Measurements from ENCODE around the gene DPY19L1. TPM values are rescaled to one million over a fixed set of nuclear protein-coding genes. Genes with fewer than 3 reads are reported as not detected.
"Not testable (repeated sequence)": the region's sequence is repeated elsewhere in the genome, so short reads cannot be mapped to it uniquely, and the experiment has no call there.

The DPY19L1 gene
- total RNA-seq, 4 donors from 2014 or later = 3.8 to 7.3 (median 5.0) TPM

DNA sequence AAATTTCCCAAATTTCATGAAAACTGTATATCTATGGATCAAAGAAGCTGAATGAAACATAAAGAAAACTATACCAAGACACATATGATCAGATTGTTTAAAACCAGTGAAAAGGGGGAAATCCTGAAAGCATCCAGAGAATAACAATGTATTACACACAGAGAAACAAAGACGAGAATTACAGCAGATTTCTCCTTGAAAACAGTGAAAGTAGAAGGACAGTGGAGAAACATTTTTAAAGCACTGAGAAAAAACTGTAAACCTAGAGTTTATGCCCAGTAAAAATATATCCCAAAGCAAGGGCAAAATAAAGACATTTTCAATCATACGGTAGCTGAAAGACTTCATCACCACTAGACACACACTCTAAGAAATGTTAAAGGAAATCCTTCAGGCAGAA is 121.0 kb downstream of the DPY19L1 start:
- WGBS, 2 donors = 94 to 95% methylated on average over 2 of the region's 2 CpGs
- intact Hi-C loops (cut with DNase I; ENCODE audit: low total_unique reads) = no loop called here
- TF ChIP-seq, protein P1, sequence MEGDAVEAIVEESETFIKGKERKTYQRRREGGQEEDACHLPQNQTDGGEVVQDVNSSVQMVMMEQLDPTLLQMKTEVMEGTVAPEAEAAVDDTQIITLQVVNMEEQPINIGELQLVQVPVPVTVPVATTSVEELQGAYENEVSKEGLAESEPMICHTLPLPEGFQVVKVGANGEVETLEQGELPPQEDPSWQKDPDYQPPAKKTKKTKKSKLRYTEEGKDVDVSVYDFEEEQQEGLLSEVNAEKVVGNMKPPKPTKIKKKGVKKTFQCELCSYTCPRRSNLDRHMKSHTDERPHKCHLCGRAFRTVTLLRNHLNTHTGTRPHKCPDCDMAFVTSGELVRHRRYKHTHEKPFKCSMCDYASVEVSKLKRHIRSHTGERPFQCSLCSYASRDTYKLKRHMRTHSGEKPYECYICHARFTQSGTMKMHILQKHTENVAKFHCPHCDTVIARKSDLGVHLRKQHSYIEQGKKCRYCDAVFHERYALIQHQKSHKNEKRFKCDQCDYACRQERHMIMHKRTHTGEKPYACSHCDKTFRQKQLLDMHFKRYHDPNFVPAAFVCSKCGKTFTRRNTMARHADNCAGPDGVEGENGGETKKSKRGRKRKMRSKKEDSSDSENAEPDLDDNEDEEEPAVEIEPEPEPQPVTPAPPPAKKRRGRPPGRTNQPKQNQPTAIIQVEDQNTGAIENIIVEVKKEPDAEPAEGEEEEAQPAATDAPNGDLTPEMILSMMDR (IDR thresholded peaks at IDR 0.05) = no peak
- TF ChIP-seq POLR2A (IDR thresholded peaks at IDR 0.05) = no peak
- no peak overlapping the region for H3K4me3 ChIP-seq (ENCODE audit: low read depth, poor library complexity, severe bottlenecking)
- DNase-seq (ENCODE audit: low spot score in 2 of 2) = no peak

DNA sequence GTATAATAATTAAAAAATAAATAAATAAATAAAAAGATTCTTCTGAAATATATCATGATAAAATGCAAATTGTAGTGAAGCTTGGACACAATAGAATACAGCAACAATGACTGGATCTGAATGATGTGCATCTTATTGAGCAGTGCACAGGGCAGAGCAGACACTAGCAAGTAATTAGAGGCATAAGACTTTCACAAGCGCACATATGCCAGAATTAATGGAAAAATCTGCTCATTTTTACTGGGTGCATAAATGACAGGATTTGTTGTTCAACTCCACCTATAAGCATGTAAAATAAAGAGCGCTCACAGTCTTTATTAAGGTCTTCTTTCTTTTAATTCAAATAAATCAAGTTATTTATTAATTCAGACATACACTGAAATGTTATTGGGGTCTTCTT is 125.0 kb downstream of the DPY19L1 start:
- WGBS, 2 donors = 95 to 97% methylated on average over 2 of the region's 2 CpGs
- intact Hi-C loops (cut with DNase I; ENCODE audit: low total_unique reads) = no loop called here
- TF ChIP-seq, protein P1 (IDR thresholded peaks at IDR 0.05) = no peak
- TF ChIP-seq POLR2A (IDR thresholded peaks at IDR 0.05) = no peak
- no peak overlapping the region for H3K4me3 ChIP-seq (ENCODE audit: low read depth, poor library complexity, severe bottlenecking)
- no peak for DNase-seq (ENCODE audit: low spot score in 2 of 2)

DNA sequence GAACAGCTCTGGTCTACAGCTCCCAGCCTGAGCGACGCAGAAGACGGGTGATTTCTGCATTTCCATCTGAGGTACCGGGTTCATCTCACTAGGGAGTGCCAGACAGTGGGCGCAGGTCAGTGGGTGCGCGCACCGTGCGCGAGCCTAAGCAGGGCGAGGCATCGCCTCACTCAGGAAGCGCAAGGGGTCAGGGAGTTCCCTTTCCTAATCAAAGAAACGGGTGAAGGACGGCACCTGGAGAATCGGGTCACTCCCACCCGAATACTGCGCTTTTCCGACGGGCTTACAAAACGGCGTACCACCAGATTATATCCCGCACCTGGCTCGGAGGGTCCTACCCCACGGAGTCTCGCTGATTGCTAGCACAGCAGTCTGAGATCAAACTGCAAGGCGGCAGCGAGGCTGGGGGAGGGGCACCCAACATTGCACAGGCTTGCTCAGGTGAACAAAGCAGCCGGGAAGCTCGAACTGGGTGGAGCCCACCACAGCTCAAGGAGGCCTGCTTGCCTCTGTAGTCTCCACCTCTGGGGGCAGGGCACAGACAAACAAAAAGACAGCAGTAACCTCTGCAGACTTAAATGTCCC is 130.9 kb downstream of the DPY19L1 start:
- DNase-seq (ENCODE audit: low spot score in 2 of 2); intact Hi-C loops (cut with DNase I; ENCODE audit: low total_unique reads); H3K4me3 ChIP-seq (ENCODE audit: low read depth, poor library complexity, severe bottlenecking): not testable (repeated sequence)
- WGBS, 2 donors = 48 to 65% methylated on average over 27 to 30 of the region's 30 CpGs

DNA sequence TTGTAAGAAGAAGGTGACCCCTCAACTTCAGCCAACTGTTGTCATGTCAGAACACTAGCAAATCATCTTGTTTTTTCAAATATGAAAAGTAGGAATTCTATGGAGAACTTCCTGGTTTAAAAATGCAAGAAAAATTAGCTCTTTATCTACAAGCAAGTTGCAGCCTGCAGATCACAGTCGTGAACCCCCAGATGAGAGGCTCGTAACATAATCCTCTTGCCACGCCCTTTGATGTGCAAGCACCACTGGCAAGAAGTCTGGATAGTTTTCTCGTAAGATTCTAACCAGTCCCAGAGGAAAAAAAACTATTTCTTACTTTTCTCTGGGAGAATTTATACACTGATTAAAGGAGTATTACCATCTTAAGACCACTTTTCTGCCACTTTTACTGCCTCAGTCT is 132.3 kb downstream of the DPY19L1 start:
- intact Hi-C loops (cut with DNase I; ENCODE audit: low total_unique reads) = no loop called here
- H3K4me3 ChIP-seq (ENCODE audit: low read depth, poor library complexity, severe bottlenecking) = no peak overlapping the region
- TF ChIP-seq, protein P1 (IDR thresholded peaks at IDR 0.05) = no peak
- TF ChIP-seq POLR2A (IDR thresholded peaks at IDR 0.05) = no peak
- DNase-seq (ENCODE audit: low spot score in 2 of 2) = no peak
- WGBS, 2 donors = 37 to 51% methylated on average over 4 of the region's 4 CpGs

DNA sequence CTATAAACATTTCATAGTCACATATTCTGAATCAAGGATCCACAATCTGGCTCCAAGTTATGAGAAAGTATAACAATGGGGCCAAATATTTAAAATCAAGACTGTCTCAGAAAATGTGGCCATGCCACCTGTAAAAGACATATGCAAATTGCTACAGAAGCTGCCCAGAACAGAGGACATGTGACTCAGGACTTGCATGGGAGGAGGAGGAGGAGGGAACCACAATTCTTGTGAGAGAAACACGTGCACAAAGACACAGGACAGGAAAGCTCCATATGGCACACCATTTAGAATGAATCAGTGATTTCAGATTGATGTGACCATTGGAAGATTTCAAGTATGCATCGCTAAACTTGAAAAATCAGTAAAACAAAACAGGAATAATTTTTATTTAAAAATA is 133.4 kb downstream of the DPY19L1 start:
- DNase-seq (ENCODE audit: low spot score in 2 of 2); H3K4me3 ChIP-seq (ENCODE audit: low read depth, poor library complexity, severe bottlenecking); intact Hi-C loops (cut with DNase I; ENCODE audit: low total_unique reads): not testable (repeated sequence)
- WGBS, 2 donors = 78% methylated on average over 2 of the region's 2 CpGs

DNA sequence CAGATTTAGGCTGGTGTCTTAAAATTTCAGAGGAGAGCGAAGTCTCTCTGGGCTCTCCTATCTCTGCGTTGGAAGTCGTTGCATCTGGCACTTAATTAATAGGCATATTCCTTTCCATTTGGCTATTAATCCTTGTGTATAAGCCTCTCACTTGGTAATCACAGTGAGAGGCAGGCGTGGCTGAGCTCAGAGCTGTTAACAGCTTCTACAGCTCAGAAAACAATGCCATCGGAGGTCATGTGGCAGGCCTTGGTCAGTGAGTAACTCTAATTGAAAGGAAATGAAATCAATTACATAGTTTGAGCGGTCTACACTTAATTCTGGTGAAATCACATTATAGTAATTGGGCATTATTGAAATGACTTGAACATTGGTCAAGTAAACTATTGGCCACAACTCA is 135.1 kb downstream of the DPY19L1 start:
- WGBS, 2 donors = 91 to 95% methylated on average over 6 of the region's 6 CpGs
- no peak for DNase-seq (ENCODE audit: low spot score in 2 of 2)

More for the DNA sequence above, 135.1 kb downstream of the DPY19L1 start:
- intact Hi-C loops (cut with DNase I; ENCODE audit: low total_unique reads) = no loop called here
- TF ChIP-seq, protein P1 (IDR thresholded peaks at IDR 0.05) = no peak
- no peak for TF ChIP-seq POLR2A (IDR thresholded peaks at IDR 0.05)
- no peak overlapping the region for H3K4me3 ChIP-seq (ENCODE audit: low read depth, poor library complexity, severe bottlenecking)
